B cell (primary cell): ENCODE results near the gene METAP2.

Source experiments
- EZH2 ChIP-seq: IDR thresholded peaks from 2 replicates; pipeline ENCODE4 v1.6.1; 2012; ENCODE audit warnings: borderline replicate concordance, low read depth, mild to moderate bottlenecking, moderate library complexity, low read length; ENCODE audit not compliant: insufficient read depth, poor library complexity, severe bottlenecking
- TF ChIP-seq, protein P1 (sequence below): fragments of 200-600 bp; IDR thresholded peaks from one replicate; pipeline ENCODE4 v1.8.0; 2022; ENCODE audit warnings: antibody characterized with exemption, mild to moderate bottlenecking

DNA sequence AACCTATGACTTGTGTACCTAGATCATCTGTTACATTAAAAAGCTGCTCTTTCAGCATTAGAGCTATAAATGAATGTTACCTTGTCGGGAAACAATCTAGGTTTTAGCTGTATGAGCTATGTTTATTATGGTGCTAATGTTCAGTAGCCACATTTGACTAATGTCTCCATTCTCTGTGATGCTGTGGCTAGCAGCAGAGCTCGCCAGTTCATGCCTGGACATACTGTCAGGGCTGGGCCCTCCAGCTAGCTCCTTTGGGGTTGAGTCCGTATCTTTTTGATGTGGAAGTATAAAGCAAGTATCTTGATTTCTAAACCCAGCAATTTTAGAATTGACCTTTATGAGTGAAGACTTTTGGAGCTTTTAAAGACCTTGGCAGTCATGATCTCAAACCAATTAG is 41.2 kb downstream of the METAP2 start:
- no peak for TF ChIP-seq EZH2
- TF ChIP-seq, protein P1, sequence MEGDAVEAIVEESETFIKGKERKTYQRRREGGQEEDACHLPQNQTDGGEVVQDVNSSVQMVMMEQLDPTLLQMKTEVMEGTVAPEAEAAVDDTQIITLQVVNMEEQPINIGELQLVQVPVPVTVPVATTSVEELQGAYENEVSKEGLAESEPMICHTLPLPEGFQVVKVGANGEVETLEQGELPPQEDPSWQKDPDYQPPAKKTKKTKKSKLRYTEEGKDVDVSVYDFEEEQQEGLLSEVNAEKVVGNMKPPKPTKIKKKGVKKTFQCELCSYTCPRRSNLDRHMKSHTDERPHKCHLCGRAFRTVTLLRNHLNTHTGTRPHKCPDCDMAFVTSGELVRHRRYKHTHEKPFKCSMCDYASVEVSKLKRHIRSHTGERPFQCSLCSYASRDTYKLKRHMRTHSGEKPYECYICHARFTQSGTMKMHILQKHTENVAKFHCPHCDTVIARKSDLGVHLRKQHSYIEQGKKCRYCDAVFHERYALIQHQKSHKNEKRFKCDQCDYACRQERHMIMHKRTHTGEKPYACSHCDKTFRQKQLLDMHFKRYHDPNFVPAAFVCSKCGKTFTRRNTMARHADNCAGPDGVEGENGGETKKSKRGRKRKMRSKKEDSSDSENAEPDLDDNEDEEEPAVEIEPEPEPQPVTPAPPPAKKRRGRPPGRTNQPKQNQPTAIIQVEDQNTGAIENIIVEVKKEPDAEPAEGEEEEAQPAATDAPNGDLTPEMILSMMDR = no peak
